HL-60 (cell line): Measurements from ENCODE around the gene YPEL5.

ENCODE experiments used
- DNase-seq, 2 experiments: peaks; one replicate each; pipeline ENCODE4 v3.0.0-alpha.2; 2010 to 2020; ENCODE audit warnings: low read depth in 1 of 2, low spot score in 1 of 2
- H3K27ac ChIP-seq: fragments of 250-450 bp; sonication (Bioruptor Pico); replicated peaks from 2 replicates; pipeline ENCODE4 v1.5.1; 2020; ENCODE audit warnings: mild to moderate bottlenecking, moderate library complexity
- H3K27me3 ChIP-seq: fragments of 250-450 bp; sonication (Bioruptor Pico); 2 replicates; pipeline ENCODE4 v1.5.1; 2021; ENCODE audit warnings: mild to moderate bottlenecking, moderate library complexity; ENCODE audit not compliant: insufficient read depth, poor library complexity, severe bottlenecking
- H3K4me3 ChIP-seq: replicated peaks from 2 replicates; pipeline ENCODE4 v1.5.1; 2011; ENCODE audit warnings: mild to moderate bottlenecking, control low read depth, low read length; ENCODE audit not compliant: insufficient read depth
- GABPA ChIP-seq: IDR thresholded peaks from 2 replicates; pipeline ENCODE4 v1.6.1; 2012; ENCODE audit warnings: low read depth
- POLR2AphosphoS5 ChIP-seq: IDR thresholded peaks from 2 replicates; pipeline ENCODE4 v1.6.1; 2012; ENCODE audit warnings: low read depth
- SPI1 ChIP-seq: IDR thresholded peaks from 2 replicates; pipeline ENCODE4 v1.6.1; 2012; ENCODE audit warnings: low read depth, mild to moderate bottlenecking, borderline replicate concordance
- TF ChIP-seq, protein P1 (sequence below): IDR thresholded peaks from one replicate; pipeline ENCODE4 v1.5.1; 2011; ENCODE audit warnings: low read length, control low read depth, inconsistent platforms; ENCODE audit not compliant: insufficient read depth
- TF ChIP-seq, protein P2 (sequence below): IDR thresholded peaks from 2 replicates; pipeline ENCODE4 v1.6.1; 2012; ENCODE audit warnings: low read depth; ENCODE audit not compliant: insufficient replicate concordance

YPEL5 gene

DNA sequence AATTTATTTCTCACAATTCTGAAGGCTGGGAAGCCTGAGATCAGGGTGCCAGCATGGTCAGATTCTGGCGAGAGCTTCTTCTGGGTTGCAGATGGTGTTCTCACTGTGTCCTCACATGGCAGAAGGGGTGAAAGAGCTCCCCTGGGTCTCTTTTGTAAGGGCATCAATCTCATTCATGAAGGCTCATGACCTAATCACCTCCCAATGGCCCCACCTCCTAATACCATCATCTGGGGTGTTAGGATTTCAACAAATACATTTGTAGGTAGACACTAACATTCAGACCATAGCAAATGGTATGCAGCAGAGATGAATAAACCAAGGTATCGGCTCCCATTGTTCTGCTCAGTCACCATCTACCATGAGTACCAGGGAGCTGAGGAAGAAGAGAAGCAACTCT, 32.7 kb downstream of the YPEL5 start:
- peaks cover 2% of the 10 kb centered on the region for H3K27me3 ChIP-seq
- TF ChIP-seq, protein P1, sequence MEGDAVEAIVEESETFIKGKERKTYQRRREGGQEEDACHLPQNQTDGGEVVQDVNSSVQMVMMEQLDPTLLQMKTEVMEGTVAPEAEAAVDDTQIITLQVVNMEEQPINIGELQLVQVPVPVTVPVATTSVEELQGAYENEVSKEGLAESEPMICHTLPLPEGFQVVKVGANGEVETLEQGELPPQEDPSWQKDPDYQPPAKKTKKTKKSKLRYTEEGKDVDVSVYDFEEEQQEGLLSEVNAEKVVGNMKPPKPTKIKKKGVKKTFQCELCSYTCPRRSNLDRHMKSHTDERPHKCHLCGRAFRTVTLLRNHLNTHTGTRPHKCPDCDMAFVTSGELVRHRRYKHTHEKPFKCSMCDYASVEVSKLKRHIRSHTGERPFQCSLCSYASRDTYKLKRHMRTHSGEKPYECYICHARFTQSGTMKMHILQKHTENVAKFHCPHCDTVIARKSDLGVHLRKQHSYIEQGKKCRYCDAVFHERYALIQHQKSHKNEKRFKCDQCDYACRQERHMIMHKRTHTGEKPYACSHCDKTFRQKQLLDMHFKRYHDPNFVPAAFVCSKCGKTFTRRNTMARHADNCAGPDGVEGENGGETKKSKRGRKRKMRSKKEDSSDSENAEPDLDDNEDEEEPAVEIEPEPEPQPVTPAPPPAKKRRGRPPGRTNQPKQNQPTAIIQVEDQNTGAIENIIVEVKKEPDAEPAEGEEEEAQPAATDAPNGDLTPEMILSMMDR = no peak
- TF ChIP-seq, protein P2, sequence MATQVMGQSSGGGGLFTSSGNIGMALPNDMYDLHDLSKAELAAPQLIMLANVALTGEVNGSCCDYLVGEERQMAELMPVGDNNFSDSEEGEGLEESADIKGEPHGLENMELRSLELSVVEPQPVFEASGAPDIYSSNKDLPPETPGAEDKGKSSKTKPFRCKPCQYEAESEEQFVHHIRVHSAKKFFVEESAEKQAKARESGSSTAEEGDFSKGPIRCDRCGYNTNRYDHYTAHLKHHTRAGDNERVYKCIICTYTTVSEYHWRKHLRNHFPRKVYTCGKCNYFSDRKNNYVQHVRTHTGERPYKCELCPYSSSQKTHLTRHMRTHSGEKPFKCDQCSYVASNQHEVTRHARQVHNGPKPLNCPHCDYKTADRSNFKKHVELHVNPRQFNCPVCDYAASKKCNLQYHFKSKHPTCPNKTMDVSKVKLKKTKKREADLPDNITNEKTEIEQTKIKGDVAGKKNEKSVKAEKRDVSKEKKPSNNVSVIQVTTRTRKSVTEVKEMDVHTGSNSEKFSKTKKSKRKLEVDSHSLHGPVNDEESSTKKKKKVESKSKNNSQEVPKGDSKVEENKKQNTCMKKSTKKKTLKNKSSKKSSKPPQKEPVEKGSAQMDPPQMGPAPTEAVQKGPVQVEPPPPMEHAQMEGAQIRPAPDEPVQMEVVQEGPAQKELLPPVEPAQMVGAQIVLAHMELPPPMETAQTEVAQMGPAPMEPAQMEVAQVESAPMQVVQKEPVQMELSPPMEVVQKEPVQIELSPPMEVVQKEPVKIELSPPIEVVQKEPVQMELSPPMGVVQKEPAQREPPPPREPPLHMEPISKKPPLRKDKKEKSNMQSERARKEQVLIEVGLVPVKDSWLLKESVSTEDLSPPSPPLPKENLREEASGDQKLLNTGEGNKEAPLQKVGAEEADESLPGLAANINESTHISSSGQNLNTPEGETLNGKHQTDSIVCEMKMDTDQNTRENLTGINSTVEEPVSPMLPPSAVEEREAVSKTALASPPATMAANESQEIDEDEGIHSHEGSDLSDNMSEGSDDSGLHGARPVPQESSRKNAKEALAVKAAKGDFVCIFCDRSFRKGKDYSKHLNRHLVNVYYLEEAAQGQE = no peak
- no peak for TF ChIP-seq GABPA
- no peak for TF ChIP-seq SPI1
- TF ChIP-seq POLR2AphosphoS5 = no peak
- H3K27ac ChIP-seq = no peak overlapping the region
- no peak for DNase-seq
- no peak overlapping the region for H3K4me3 ChIP-seq

DNA sequence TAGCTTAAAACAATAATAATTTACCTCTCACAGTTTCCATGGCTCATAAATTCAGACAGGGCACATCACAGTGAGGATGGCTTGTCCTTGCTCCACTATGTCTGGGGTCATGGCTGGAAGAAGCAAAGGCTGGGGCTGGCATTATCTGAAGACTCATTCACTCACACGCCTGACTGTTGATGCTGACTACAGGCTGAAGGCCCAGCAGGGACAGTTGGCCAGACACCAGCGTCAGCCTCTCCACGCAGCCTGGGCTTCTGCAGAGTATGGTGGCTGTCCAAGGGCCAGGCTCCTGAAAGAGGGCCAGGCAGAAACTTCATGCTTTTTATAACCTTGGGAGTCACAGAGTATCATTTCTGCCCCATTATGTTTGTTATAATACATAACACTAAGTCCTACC, 33.4 kb downstream of the YPEL5 start:
- Histone ChIP-seq H3K4me3 (no peak overlapping the region), H3K27ac (no peak overlapping the region)
- TF ChIP-seq, protein P2 = no peak
- TF ChIP-seq SPI1 = no peak
- TF ChIP-seq GABPA = no peak
- TF ChIP-seq, protein P1 = no peak
- TF ChIP-seq POLR2AphosphoS5 = no peak

DNA sequence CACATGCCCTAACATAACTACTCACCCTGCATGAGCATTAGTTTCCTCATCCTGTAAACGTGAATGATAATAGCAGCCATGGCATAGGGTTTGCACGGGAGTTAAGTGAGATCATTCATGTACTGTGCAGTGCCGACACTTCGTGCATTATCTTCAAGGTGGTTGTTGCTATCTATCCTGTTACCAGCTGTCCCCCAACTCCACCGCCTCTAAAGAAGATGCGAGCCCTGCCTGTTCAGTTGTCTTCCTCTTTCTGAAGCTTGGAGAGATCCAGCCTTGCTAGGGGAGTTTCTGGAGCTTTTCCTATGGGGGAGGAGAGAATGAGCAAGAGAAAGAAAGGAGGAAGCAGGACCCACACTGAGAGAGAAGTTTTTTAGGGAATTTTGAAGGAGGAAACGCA, 34.4 kb downstream of the YPEL5 start:
- Histone ChIP-seq H3K4me3 (no peak overlapping the region), H3K27ac (no peak overlapping the region), H3K27me3 (peaks cover 2% of the 10 kb centered on the region)
- TF ChIP-seq SPI1 (peak; percentile 46; the same call in 1 of the 2 replicates), POLR2AphosphoS5 (no peak)
- DNase-seq = no peak

More for the DNA sequence above, 33.4 kb downstream of the YPEL5 start:
- peaks cover 2% of the 10 kb centered on the region for H3K27me3 ChIP-seq
- no peak for DNase-seq

DNA sequence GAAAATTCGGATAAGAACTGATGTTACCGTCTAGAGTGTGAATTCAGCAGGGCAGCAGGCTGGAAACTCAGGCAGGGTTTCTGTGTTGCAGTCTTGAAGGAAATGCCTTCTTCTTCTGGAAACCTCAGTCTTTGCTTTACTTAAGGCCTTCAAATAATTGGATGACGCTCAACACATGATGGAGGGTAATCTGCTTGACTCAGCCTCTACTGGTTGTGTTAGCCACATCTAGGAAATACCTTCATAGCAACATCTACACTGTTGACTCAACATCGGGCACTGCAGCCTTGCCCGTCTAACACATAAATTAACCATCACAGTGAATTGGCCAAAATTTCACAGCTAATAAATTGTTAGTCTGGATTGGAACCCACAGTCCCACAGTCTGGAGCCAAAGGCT, 37.2 kb downstream of the YPEL5 start:
- Histone ChIP-seq H3K27ac (no peak overlapping the region), H3K4me3 (no peak overlapping the region), H3K27me3 (peaks cover 2% of the 10 kb centered on the region)
- DNase-seq = no peak
- TF ChIP-seq POLR2AphosphoS5 = no peak
- no peak for TF ChIP-seq GABPA
- TF ChIP-seq, protein P2 = no peak
- TF ChIP-seq, protein P1 = no peak
- TF ChIP-seq SPI1 = no peak
